A549 (cell line): ENCODE measurements around the gene TBC1D23. TPM values are rescaled to one million over a fixed set of nuclear protein-coding genes. Genes with fewer than 3 reads are reported as not detected.
"Not testable (repeated sequence)": the region's sequence is repeated elsewhere in the genome, so short reads cannot be mapped to it uniquely, and the experiment has no call there.

Experiments used
- ATAC-seq, 2 experiments: fragments of 200-7000 bp in 1 of 2; fragments of >200 bp in 1 of 2; cut with Nextera tagmentation in 1 of 2; cut with Tn5 transposase in 1 of 2; 3 replicates each; pipeline versions ENCODE4 v1.8.0 to v1.9.1; 2018 to 2020; ENCODE audit warnings: mild to moderate bottlenecking in 1 of 2, moderate library complexity in 1 of 2
- CTCF ChIA-PET: fragments of 300-600 bp; sonication (Branson Sonifier 250); formaldehyde crosslinking; extraction: SDS; loops from one replicate; lab custom pipeline; 2021; ENCODE audit warnings: antibody characterized with exemption, inconsistent platforms; lab: Yijun Ruan, JAX
- POLR2A ChIA-PET: fragments of 350-600 bp; formaldehyde crosslinking; extraction: SDS; loops from one replicate; lab custom pipeline; 2021; ENCODE audit warnings: antibody characterized with exemption, inconsistent platforms; lab: Yijun Ruan, JAX
- DNase-seq, 2 experiments: peaks; one replicate each; pipeline versions ENCODE4 v3.0.0 to v3.0.0-alpha.2; 2011 to 2016; ENCODE audit warnings: low read depth in 1 of 2, low spot score in 1 of 2
- FAIRE-seq: peaks from 2 replicates; lab custom pipeline; 2011; peaks lifted over from hg19 to GRCh38; lab: Jason Lieb, UNC
- H3K27ac ChIP-seq, 2 experiments: fragments of >200 bp; sonication (Bioruptor Twin); formaldehyde crosslinking; 3 replicates each; pipeline ENCODE4 v1.5.1; 2016 to 2017
- H3K4me1 ChIP-seq: fragments of >200 bp; sonication (Bioruptor Twin); formaldehyde crosslinking; 3 replicates; pipeline ENCODE4 v1.6.1; 2016
- H3K4me2 ChIP-seq: fragments of >200 bp; sonication (Bioruptor Twin); formaldehyde crosslinking; 3 replicates; pipeline ENCODE4 v1.6.1; 2016
- H3K4me3 ChIP-seq: fragments of >200 bp; sonication (Bioruptor Twin); formaldehyde crosslinking; 3 replicates; pipeline ENCODE4 v1.5.1; 2016
- H3K9me3 ChIP-seq: fragments of >200 bp; sonication (Bioruptor Twin); formaldehyde crosslinking; 3 replicates; pipeline ENCODE4 v1.6.1; 2016
- CEBPB ChIP-seq, 2 experiments: fragments of >200 bp in 1 of 2; sonication (Bioruptor Twin) in 1 of 2; formaldehyde crosslinking in 1 of 2; IDR thresholded peaks; 2 replicates each; pipeline ENCODE4 v1.6.1; 2012 to 2016
- CHD2 ChIP-seq: fragments of 150-350 bp; IDR thresholded peaks from 2 replicates; pipeline ENCODE4 v1.6.1; 2014; ENCODE audit warnings: low read length; ENCODE audit not compliant: partially characterized antibody
- EHF ChIP-seq: fragments of 250-450 bp; sonication (Bioruptor Pico); IDR thresholded peaks from 2 replicates; pipeline ENCODE4 v1.5.0; 2020; ENCODE audit warnings: mild to moderate bottlenecking
- FOSB ChIP-seq: fragments of 250-450 bp; sonication (Bioruptor Pico); IDR thresholded peaks from 2 replicates; pipeline ENCODE4 v1.5.0; 2020; ENCODE audit warnings: mild to moderate bottlenecking, moderate library complexity
- FOXS1 ChIP-seq: fragments of 250-450 bp; sonication (Bioruptor Pico); IDR thresholded peaks from 2 replicates; pipeline ENCODE4 v1.5.0; 2020; ENCODE audit warnings: mild to moderate bottlenecking, moderate library complexity
- HEYL ChIP-seq: fragments of 250-450 bp; sonication (Bioruptor Pico); IDR thresholded peaks from 2 replicates; pipeline ENCODE4 v1.8.0; 2021; ENCODE audit warnings: mild to moderate bottlenecking, moderate library complexity
- HOXB13 ChIP-seq: fragments of 250-450 bp; sonication (Bioruptor Pico); IDR thresholded peaks from 2 replicates; pipeline ENCODE4 v1.5.0; 2020; ENCODE audit warnings: low read depth, mild to moderate bottlenecking, moderate library complexity
- HOXB5 ChIP-seq: fragments of 250-450 bp; sonication (Bioruptor Pico); IDR thresholded peaks from 2 replicates; pipeline ENCODE4 v1.5.0; 2020; ENCODE audit warnings: mild to moderate bottlenecking, moderate library complexity
- KDM5A ChIP-seq: fragments of 200-600 bp; sonication (generic); IDR thresholded peaks from 2 replicates; pipeline ENCODE4 v1.6.1; 2016; ENCODE audit warnings: antibody characterized with exemption, mild to moderate bottlenecking
- MAZ ChIP-seq: fragments of 150-350 bp; IDR thresholded peaks from 2 replicates; pipeline ENCODE4 v1.6.1; 2014; ENCODE audit warnings: antibody characterized with exemption, low read depth, low read length, borderline replicate concordance
- NFE2L2 ChIP-seq: fragments of 150-350 bp; conservative IDR thresholded peaks from 2 replicates; pipeline ENCODE4 v1.6.1; 2014; ENCODE audit warnings: low read length
- NPAS2 ChIP-seq: fragments of 250-450 bp; sonication (Bioruptor Pico); IDR thresholded peaks from 2 replicates; pipeline ENCODE4 v1.8.0; 2022; ENCODE audit warnings: mild to moderate bottlenecking, moderate library complexity, borderline replicate concordance
- POLR2AphosphoS2 ChIP-seq: conservative IDR thresholded peaks from 2 replicates; pipeline ENCODE4 v1.6.1; 2012; ENCODE audit warnings: low read length, improper control_type of control experiment, inconsistent platforms
- SMC3 ChIP-seq: fragments of >200 bp; sonication (Bioruptor Twin); formaldehyde crosslinking; IDR thresholded peaks from 3 replicates; pipeline ENCODE4 v1.6.1; 2018; ENCODE audit warnings: inconsistent platforms
- whole genome bisulfite sequencing: methylation state at CpG from one replicate; pipeline ENCODE4 v1.1.6; 2017; ENCODE audit errors: missing lambda C conversion rate; 5-methylcytosine and 5-hydroxymethylcytosine counted together
- polyA plus RNA-seq, 4 experiments: library from polyadenylated mRNA; depleted of rRNA in 3 of 4; stranded (reverse); fragments of >200 nt; fragmentation: RNase III in 1 of 4; extraction: RNeasy Plus Mini Kit Qiagen cat#74134 plus additional on column Dnase treatment in 1 of 4; gene quantifications; 2 replicates in 3 of 4; 3 replicates in 1 of 4; pipeline ENCODE4 v1.2.3, GENCODE V29; 2011 to 2017
- TF ChIP-seq, protein P1 (sequence below): fragments of >200 bp; sonication (Bioruptor Twin); formaldehyde crosslinking; IDR thresholded peaks from 2 replicates; pipeline ENCODE4 v1.6.1; 2016
- TF ChIP-seq, protein P2 (sequence below): fragments of >200 bp; sonication (Bioruptor Twin); formaldehyde crosslinking; IDR thresholded peaks from 3 replicates; pipeline ENCODE4 v1.5.1; 2016
- TF ChIP-seq, protein P3 (sequence below): fragments of 250-450 bp; sonication (Bioruptor Pico); IDR thresholded peaks from 2 replicates; pipeline ENCODE4 v1.5.0; 2020; ENCODE audit warnings: low read depth, mild to moderate bottlenecking, moderate library complexity
- TF ChIP-seq, protein P4 (sequence below): fragments of 450-650 bp; IDR thresholded peaks from 2 replicates; pipeline ENCODE4 v1.6.1; 2014; ENCODE audit warnings: antibody characterized with exemption
- TF ChIP-seq, protein P5 (sequence below): fragments of 200-600 bp; sonication (generic); IDR thresholded peaks from 2 replicates; pipeline ENCODE4 v1.6.1; 2016; ENCODE audit warnings: antibody characterized with exemption, mild to moderate bottlenecking, moderate library complexity
- TF ChIP-seq, protein P6 (sequence below): IDR thresholded peaks from 2 replicates; pipeline ENCODE4 v1.6.1; 2012

The TBC1D23 gene
- polyA plus RNA-seq, 2 of the 4 experiments (the other 2 are of a cell fraction) = 14.5 to 29.4 TPM

DNA sequence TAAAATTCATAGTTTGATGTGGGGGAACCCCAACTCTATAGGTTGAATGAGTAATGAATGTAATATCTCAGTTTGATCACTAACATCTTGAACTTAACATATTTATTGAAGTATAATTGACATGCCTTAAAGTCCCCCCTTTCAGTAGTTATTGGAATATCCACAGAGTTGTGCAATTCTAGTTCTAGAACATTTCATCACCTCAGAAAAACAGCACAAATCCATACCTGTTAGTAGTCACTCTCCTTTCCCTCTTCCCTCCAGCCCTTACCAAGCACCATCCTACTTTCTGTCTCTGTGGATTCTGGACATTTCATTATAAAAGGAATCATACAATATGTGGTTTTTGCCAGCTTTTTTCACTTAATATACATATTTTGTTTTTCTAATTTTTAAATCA is 65.0 kb downstream of the TBC1D23 start:
- no peak overlapping the region for H3K4me2 ChIP-seq
- DNase-seq = no peak
- H3K4me1 ChIP-seq = no peaks in the 10 kb centered on the region
- TF ChIP-seq, protein P1, sequence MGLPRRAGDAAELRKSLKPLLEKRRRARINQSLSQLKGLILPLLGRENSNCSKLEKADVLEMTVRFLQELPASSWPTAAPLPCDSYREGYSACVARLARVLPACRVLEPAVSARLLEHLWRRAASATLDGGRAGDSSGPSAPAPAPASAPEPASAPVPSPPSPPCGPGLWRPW = no peak
- TF ChIP-seq FOSB (CRISPR knock-in tag) (no peak), FOXS1 (CRISPR knock-in tag) (no peak), SMC3 (no peak), HEYL (CRISPR knock-in tag) (no peak), MAZ (no peak), CEBPB (IDR thresholded peaks at IDR 0.05) (no peak), POLR2AphosphoS2 (no peak), KDM5A (no peak), NFE2L2 (no peak), HOXB13 (CRISPR knock-in tag) (no peak), NPAS2 (CRISPR knock-in tag) (no peak), CHD2 (no peak), HOXB5 (CRISPR knock-in tag) (no peak), EHF (CRISPR knock-in tag) (no peak)
- TF ChIP-seq, protein P2, sequence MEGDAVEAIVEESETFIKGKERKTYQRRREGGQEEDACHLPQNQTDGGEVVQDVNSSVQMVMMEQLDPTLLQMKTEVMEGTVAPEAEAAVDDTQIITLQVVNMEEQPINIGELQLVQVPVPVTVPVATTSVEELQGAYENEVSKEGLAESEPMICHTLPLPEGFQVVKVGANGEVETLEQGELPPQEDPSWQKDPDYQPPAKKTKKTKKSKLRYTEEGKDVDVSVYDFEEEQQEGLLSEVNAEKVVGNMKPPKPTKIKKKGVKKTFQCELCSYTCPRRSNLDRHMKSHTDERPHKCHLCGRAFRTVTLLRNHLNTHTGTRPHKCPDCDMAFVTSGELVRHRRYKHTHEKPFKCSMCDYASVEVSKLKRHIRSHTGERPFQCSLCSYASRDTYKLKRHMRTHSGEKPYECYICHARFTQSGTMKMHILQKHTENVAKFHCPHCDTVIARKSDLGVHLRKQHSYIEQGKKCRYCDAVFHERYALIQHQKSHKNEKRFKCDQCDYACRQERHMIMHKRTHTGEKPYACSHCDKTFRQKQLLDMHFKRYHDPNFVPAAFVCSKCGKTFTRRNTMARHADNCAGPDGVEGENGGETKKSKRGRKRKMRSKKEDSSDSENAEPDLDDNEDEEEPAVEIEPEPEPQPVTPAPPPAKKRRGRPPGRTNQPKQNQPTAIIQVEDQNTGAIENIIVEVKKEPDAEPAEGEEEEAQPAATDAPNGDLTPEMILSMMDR = no peak
- TF ChIP-seq, protein P3, sequence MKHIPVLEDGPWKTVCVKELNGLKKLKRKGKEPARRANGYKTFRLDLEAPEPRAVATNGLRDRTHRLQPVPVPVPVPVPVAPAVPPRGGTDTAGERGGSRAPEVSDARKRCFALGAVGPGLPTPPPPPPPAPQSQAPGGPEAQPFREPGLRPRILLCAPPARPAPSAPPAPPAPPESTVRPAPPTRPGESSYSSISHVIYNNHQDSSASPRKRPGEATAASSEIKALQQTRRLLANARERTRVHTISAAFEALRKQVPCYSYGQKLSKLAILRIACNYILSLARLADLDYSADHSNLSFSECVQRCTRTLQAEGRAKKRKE (CRISPR knock-in tag) = no peak
- TF ChIP-seq, protein P4, sequence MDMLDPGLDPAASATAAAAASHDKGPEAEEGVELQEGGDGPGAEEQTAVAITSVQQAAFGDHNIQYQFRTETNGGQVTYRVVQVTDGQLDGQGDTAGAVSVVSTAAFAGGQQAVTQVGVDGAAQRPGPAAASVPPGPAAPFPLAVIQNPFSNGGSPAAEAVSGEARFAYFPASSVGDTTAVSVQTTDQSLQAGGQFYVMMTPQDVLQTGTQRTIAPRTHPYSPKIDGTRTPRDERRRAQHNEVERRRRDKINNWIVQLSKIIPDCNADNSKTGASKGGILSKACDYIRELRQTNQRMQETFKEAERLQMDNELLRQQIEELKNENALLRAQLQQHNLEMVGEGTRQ = no peak
- TF ChIP-seq, protein P5, sequence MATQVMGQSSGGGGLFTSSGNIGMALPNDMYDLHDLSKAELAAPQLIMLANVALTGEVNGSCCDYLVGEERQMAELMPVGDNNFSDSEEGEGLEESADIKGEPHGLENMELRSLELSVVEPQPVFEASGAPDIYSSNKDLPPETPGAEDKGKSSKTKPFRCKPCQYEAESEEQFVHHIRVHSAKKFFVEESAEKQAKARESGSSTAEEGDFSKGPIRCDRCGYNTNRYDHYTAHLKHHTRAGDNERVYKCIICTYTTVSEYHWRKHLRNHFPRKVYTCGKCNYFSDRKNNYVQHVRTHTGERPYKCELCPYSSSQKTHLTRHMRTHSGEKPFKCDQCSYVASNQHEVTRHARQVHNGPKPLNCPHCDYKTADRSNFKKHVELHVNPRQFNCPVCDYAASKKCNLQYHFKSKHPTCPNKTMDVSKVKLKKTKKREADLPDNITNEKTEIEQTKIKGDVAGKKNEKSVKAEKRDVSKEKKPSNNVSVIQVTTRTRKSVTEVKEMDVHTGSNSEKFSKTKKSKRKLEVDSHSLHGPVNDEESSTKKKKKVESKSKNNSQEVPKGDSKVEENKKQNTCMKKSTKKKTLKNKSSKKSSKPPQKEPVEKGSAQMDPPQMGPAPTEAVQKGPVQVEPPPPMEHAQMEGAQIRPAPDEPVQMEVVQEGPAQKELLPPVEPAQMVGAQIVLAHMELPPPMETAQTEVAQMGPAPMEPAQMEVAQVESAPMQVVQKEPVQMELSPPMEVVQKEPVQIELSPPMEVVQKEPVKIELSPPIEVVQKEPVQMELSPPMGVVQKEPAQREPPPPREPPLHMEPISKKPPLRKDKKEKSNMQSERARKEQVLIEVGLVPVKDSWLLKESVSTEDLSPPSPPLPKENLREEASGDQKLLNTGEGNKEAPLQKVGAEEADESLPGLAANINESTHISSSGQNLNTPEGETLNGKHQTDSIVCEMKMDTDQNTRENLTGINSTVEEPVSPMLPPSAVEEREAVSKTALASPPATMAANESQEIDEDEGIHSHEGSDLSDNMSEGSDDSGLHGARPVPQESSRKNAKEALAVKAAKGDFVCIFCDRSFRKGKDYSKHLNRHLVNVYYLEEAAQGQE = no peak
- TF ChIP-seq, protein P6, sequence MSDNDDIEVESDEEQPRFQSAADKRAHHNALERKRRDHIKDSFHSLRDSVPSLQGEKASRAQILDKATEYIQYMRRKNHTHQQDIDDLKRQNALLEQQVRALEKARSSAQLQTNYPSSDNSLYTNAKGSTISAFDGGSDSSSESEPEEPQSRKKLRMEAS = no peak
- ChIA-PET POLR2A (no interaction called here), CTCF (interaction anchor here (2.9 kb wide), 1 partner anchor 9 kb away, joined by 12 read pairs; no protein-coding TSS in a partner anchor)
- ATAC-seq = no peak
- no peak overlapping the region for H3K4me3 ChIP-seq
- H3K9me3 ChIP-seq = no peaks in the 10 kb centered on the region
- H3K27ac ChIP-seq = no peak overlapping the region
- no peak for FAIRE-seq

DNA sequence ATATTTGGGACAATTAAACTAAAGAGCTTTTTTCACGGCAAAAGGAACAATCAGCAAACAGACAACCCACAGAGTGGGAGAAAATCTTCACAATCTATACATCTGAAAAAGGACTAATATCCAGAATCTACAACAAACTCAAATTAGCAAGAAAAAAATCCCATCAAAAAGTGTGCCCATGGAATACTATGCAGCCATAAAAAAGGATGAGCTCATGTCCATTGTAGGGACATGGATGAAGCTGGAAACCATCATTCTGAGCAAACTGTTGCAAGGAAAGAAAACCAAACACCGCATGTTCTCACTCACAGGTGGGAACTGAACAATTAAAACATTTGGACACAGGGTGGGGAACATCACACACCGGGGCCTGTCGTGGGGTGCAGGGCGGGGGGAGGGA is 66.6 kb downstream of the TBC1D23 start:
- CTCF ChIA-PET = interaction anchor here (1.2 to 2.9 kb wide), 2 partner anchors 10 to 11 kb away, joined by 3 to 12 read pairs; no protein-coding TSS in a partner anchor
- POLR2A ChIA-PET, H3K4me1 ChIP-seq, FAIRE-seq, H3K4me3 ChIP-seq, H3K4me2 ChIP-seq, H3K9me3 ChIP-seq, ATAC-seq, H3K27ac ChIP-seq, DNase-seq: not testable (repeated sequence)
- 87% methylated on average over 5 of the region's 5 CpGs for WGBS
